H9 (cell line): ENCODE data around the gene IQGAP2. TPM values are rescaled to one million over a fixed set of nuclear protein-coding genes. Genes with fewer than 3 reads are reported as not detected.

Experiments used
- DNase-seq: peaks from one replicate; pipeline ENCODE4 v3.0.0-alpha.2; 2017
- H2AFZ ChIP-seq: one replicate; pipeline ENCODE4 v1.6.1; 2013; ENCODE audit warnings: mild to moderate bottlenecking, low read length, control low read depth, moderate library complexity
- H2AK5ac ChIP-seq: 2 replicates; pipeline ENCODE4 v1.6.1; 2013; ENCODE audit warnings: low read length, control low read depth, mixed read lengths; ENCODE audit not compliant: insufficient read length
- H2BK120ac ChIP-seq: one replicate; pipeline ENCODE4 v1.6.1; 2013; ENCODE audit warnings: low read depth, mild to moderate bottlenecking, low read length, control low read depth, inconsistent platforms; ENCODE audit not compliant: poor library complexity, severe bottlenecking
- H2BK12ac ChIP-seq: 2 replicates; pipeline ENCODE4 v1.6.1; 2013; ENCODE audit warnings: low read length, control low read depth, mixed read lengths, low read depth; ENCODE audit not compliant: insufficient read length
- H2BK15ac ChIP-seq: 2 replicates; pipeline ENCODE4 v1.6.1; 2013; ENCODE audit warnings: low read depth, low read length, control low read depth
- H2BK20ac ChIP-seq: one replicate; pipeline ENCODE4 v1.6.1; 2013; ENCODE audit warnings: low read depth, mild to moderate bottlenecking, low read length, control low read depth, inconsistent platforms; ENCODE audit not compliant: poor library complexity, severe bottlenecking
- H2BK5ac ChIP-seq: 2 replicates; pipeline ENCODE4 v1.6.1; 2013; ENCODE audit warnings: low read length, control low read depth, mixed read lengths; ENCODE audit not compliant: insufficient read length
- H3K14ac ChIP-seq: 2 replicates; pipeline ENCODE4 v1.6.1; 2013; ENCODE audit warnings: low read length, control low read depth; ENCODE audit not compliant: insufficient read depth
- H3K18ac ChIP-seq: 2 replicates; pipeline ENCODE4 v1.6.1; 2013; ENCODE audit warnings: low read depth, mild to moderate bottlenecking, mixed read lengths, low read length, control low read depth; ENCODE audit not compliant: insufficient read length
- H3K23ac ChIP-seq: 2 replicates; pipeline ENCODE4 v1.6.1; 2013; ENCODE audit warnings: low read length, control low read depth, mixed read lengths, low read depth; ENCODE audit not compliant: insufficient read length
- H3K23me2 ChIP-seq: 2 replicates; pipeline ENCODE4 v1.6.1; 2013; ENCODE audit warnings: low read depth, mild to moderate bottlenecking, mixed read lengths, low read length, control low read depth; ENCODE audit not compliant: insufficient read length, poor library complexity, severe bottlenecking
- H3K27ac ChIP-seq: 2 replicates; pipeline ENCODE4 v1.5.1; 2013; ENCODE audit warnings: low read length, control low read depth, mixed read lengths, low read depth; ENCODE audit not compliant: insufficient read length
- H3K27me3 ChIP-seq: 2 replicates; pipeline ENCODE4 v1.6.1; 2013; ENCODE audit warnings: low read length, control low read depth, inconsistent platforms; ENCODE audit not compliant: insufficient read depth
- H3K4ac ChIP-seq: 2 replicates; pipeline ENCODE4 v1.6.1; 2013; ENCODE audit warnings: low read depth, mild to moderate bottlenecking, control low read depth, inconsistent platforms, low read length, moderate library complexity
- H3K4me1 ChIP-seq: 2 replicates; pipeline ENCODE4 v1.6.1; 2013; ENCODE audit warnings: low read length, control low read depth, inconsistent platforms; ENCODE audit not compliant: insufficient read depth
- H3K4me2 ChIP-seq: 2 replicates; pipeline ENCODE4 v1.6.1; 2013; ENCODE audit warnings: low read length, control low read depth, mixed read lengths; ENCODE audit not compliant: insufficient read length, insufficient read depth
- H3K56ac ChIP-seq: 2 replicates; pipeline ENCODE4 v1.6.1; 2013; ENCODE audit warnings: low read depth, mild to moderate bottlenecking, mixed read lengths, low read length, control low read depth; ENCODE audit not compliant: insufficient read length
- H3K79me1 ChIP-seq: 2 replicates; pipeline ENCODE4 v1.6.1; 2013; ENCODE audit warnings: low read depth, mild to moderate bottlenecking, moderate library complexity, low read length, control low read depth, inconsistent platforms; ENCODE audit not compliant: insufficient read depth, poor library complexity, severe bottlenecking
- H3K79me2 ChIP-seq: 2 replicates; pipeline ENCODE4 v1.6.1; 2013; ENCODE audit warnings: low read length, control low read depth, inconsistent platforms; ENCODE audit not compliant: insufficient read depth
- H3K9ac ChIP-seq: 2 replicates; pipeline ENCODE4 v1.6.1; 2013; ENCODE audit warnings: low read length, control low read depth, mixed read lengths; ENCODE audit not compliant: insufficient read length; ENCODE audit errors: extremely low read depth
- H3K9me3 ChIP-seq: one replicate; pipeline ENCODE4 v1.6.1; 2013; ENCODE audit warnings: low read depth, low read length, inconsistent platforms; ENCODE audit not compliant: control insufficient read depth
- H3T11ph ChIP-seq: one replicate; pipeline ENCODE4 v1.6.1; 2013; ENCODE audit warnings: mild to moderate bottlenecking, low read length, control low read depth, inconsistent platforms
- H4K20me1 ChIP-seq: one replicate; pipeline ENCODE4 v1.6.1; 2013; ENCODE audit not compliant: control insufficient read depth, insufficient read length, insufficient read depth
- H4K5ac ChIP-seq: 2 replicates; pipeline ENCODE4 v1.6.1; 2013; ENCODE audit warnings: low read depth, mild to moderate bottlenecking, mixed read lengths, low read length, control low read depth; ENCODE audit not compliant: insufficient read length
- H4K8ac ChIP-seq: replicated peaks from 2 replicates; pipeline ENCODE4 v1.6.1; 2013; ENCODE audit warnings: low read length, control low read depth, mixed read lengths, low read depth; ENCODE audit not compliant: insufficient read length
- H4K91ac ChIP-seq: 2 replicates; pipeline ENCODE4 v1.6.1; 2013; ENCODE audit warnings: low read depth, mild to moderate bottlenecking, moderate library complexity, mixed read lengths, low read length, control low read depth; ENCODE audit not compliant: insufficient read length
- H3K27ac Mint-ChIP-seq, 3 experiments: 2 replicates in 2 of 3; 3 replicates in 1 of 3; pipeline ENCODE4 v1.8.0; 2020 to 2021; ENCODE audit warnings: mixed read lengths in 3 of 3, mild to moderate bottlenecking in 1 of 3, moderate library complexity in 1 of 3
- H3K27me3 Mint-ChIP-seq: 2 replicates; pipeline ENCODE4 v1.8.0; 2021; ENCODE audit warnings: low read depth, mild to moderate bottlenecking, moderate library complexity, mixed read lengths
- H3K36me3 Mint-ChIP-seq, 3 experiments: 2 replicates in 2 of 3; 3 replicates in 1 of 3; pipeline ENCODE4 v1.8.0; 2020 to 2021; ENCODE audit warnings: low read depth in 3 of 3, mixed read lengths in 3 of 3; ENCODE audit not compliant: insufficient read depth in 1 of 3
- H3K4me1 Mint-ChIP-seq, 2 experiments: 2 replicates each; pipeline ENCODE4 v1.8.0; 2020; ENCODE audit warnings: mixed read lengths in 2 of 2
- H3K4me3 Mint-ChIP-seq, 2 experiments: 2 replicates in 1 of 2; 3 replicates in 1 of 2; pipeline ENCODE4 v1.8.0; 2020 to 2021; ENCODE audit warnings: mild to moderate bottlenecking in 2 of 2, mixed read lengths in 2 of 2, moderate library complexity in 1 of 2
- H3K9me3 Mint-ChIP-seq, 2 experiments: 2 replicates in 1 of 2; 3 replicates in 1 of 2; pipeline ENCODE4 v1.8.0; 2020; ENCODE audit warnings: mild to moderate bottlenecking in 2 of 2, mixed read lengths in 2 of 2, moderate library complexity in 1 of 2
- WGBS: extraction: QIAGEN DNeasy Blood & Tissue Kit; methylation state at CpG from one replicate; pipeline ENCODE4 v1.1.7; 2013; ENCODE audit warnings: missing lambda C conversion rate, low lambda C conversion rate, mixed read lengths; ENCODE audit not compliant: insufficient read length; ENCODE audit errors: extremely low coverage; 5-methylcytosine and 5-hydroxymethylcytosine counted together
- total RNA-seq: library from RNA; stranded (reverse); gene quantifications from 2 replicates; pipeline ENCODE4 v1.2.1, GENCODE V29; 2021
- TF ChIP-seq, protein P1 (sequence below): fragments of 200-600 bp; sonication (generic); conservative IDR thresholded peaks from 3 replicates; pipeline ENCODE4 v1.8.0; 2021; ENCODE audit warnings: antibody characterized with exemption, mild to moderate bottlenecking

Gene IQGAP2
- total RNA-seq, 1 experiment from 2014 or later: 22.5 TPM

DNA sequence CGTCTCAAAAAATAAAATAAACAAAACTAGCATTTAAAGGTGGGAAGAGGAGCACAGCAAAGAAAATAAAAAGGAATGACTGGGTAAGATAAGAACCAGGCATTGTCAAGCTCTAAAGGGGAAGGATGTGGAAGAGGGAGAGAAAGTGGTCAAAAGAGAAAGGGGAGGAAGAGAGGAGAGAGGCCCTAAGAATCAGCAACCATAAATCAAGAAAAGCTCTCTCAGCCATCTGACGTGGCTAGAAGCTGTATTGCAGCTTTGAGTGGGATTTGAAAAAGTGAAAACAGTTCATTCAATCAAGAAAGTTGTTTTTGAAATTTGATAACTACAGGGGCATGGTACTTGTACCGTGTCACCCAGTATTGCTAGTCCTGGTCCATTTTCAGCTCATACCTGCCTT lies 267.4 kb downstream of the IQGAP2 start:
- no peak for DNase-seq
- Mint-ChIP-seq H3K4me1 (no peaks in the 10 kb centered on the region), H3K36me3 (peaks cover 0 to 8% (median 7%) of the 10 kb centered on the region in 3 experiments; a peak in 6 of 7 replicates), H3K27ac (no peak overlapping the region), H3K27me3 (no peaks in the 10 kb centered on the region; the same call in 1 of the 2 replicates), H3K4me3 (no peak overlapping the region), H3K9me3 (no peaks in the 10 kb centered on the region)
- no peaks in the 10 kb centered on the region for H3K9me3 ChIP-seq
- H3K56ac ChIP-seq: no peak overlapping the region
- no peak overlapping the region for H3K27ac ChIP-seq
- no peaks in the 10 kb centered on the region for H3K79me2 ChIP-seq
- no peak overlapping the region for H2AFZ ChIP-seq
- no peaks in the 10 kb centered on the region for H3K4me1 ChIP-seq
- H4K20me1 ChIP-seq: no peaks in the 10 kb centered on the region
- H3K23ac ChIP-seq: no peak overlapping the region
- no peak overlapping the region for H2BK12ac ChIP-seq
- no peak overlapping the region for H3K14ac ChIP-seq
- TF ChIP-seq, protein P1, sequence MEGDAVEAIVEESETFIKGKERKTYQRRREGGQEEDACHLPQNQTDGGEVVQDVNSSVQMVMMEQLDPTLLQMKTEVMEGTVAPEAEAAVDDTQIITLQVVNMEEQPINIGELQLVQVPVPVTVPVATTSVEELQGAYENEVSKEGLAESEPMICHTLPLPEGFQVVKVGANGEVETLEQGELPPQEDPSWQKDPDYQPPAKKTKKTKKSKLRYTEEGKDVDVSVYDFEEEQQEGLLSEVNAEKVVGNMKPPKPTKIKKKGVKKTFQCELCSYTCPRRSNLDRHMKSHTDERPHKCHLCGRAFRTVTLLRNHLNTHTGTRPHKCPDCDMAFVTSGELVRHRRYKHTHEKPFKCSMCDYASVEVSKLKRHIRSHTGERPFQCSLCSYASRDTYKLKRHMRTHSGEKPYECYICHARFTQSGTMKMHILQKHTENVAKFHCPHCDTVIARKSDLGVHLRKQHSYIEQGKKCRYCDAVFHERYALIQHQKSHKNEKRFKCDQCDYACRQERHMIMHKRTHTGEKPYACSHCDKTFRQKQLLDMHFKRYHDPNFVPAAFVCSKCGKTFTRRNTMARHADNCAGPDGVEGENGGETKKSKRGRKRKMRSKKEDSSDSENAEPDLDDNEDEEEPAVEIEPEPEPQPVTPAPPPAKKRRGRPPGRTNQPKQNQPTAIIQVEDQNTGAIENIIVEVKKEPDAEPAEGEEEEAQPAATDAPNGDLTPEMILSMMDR: no peak
- H3K23me2 ChIP-seq: no peaks in the 10 kb centered on the region
- no peak overlapping the region for H2BK120ac ChIP-seq
- H3K27me3 ChIP-seq: no peaks in the 10 kb centered on the region
- WGBS: no CpG with 5 or more reads among the region's 3 CpGs
- H4K5ac ChIP-seq: no peak overlapping the region
- H2AK5ac ChIP-seq: no peak overlapping the region
- H3K79me1 ChIP-seq: no peaks in the 10 kb centered on the region
- no peak overlapping the region for H3K4ac ChIP-seq
- no peak overlapping the region for H4K8ac ChIP-seq
- H2BK15ac ChIP-seq: no peak overlapping the region
- no peak overlapping the region for H2BK20ac ChIP-seq
- H3K4me2 ChIP-seq: no peak overlapping the region
- no peak overlapping the region for H2BK5ac ChIP-seq
- no peak overlapping the region for H3K18ac ChIP-seq
- H4K91ac ChIP-seq: no peak overlapping the region
- H3K9ac ChIP-seq: no peak overlapping the region
- no peak overlapping the region for H3T11ph ChIP-seq
